Liver (tissue), 9 donors: Measurements from ENCODE around the gene PTBP3. TPM values are rescaled to one million over a fixed set of nuclear protein-coding genes. Genes with fewer than 3 reads are reported as not detected.

Experiments
- DNase-seq: peaks from one replicate; pipeline ENCODE4 v3.0.0-alpha.2; 2017; ENCODE audit warnings: low spot score
- H3K27ac ChIP-seq, 2 donors: one replicate each; pipeline ENCODE4 v1.7.0; 2013; ENCODE audit warnings: inconsistent platforms in 2 of 2, low read length in 2 of 2, control low read depth in 1 of 2, low read depth in 1 of 2, mild to moderate bottlenecking in 1 of 2
- H3K27me3 ChIP-seq, 4 donors: one replicate each; pipeline versions ENCODE4 v1.6.1 to v1.7.0; 2013; ENCODE audit warnings: low read length in 3 of 4, inconsistent platforms in 1 of 4, mild to moderate bottlenecking in 1 of 4, moderate library complexity in 1 of 4; ENCODE audit not compliant: control insufficient read depth in 4 of 4, insufficient read depth in 4 of 4
- H3K36me3 ChIP-seq, 4 donors: one replicate each; pipeline versions ENCODE4 v1.6.1 to v1.7.0; 2013; ENCODE audit warnings: low read length in 3 of 4, mild to moderate bottlenecking in 3 of 4, low read depth in 1 of 4, moderate library complexity in 1 of 4; ENCODE audit not compliant: control insufficient read depth in 4 of 4, insufficient read depth in 3 of 4
- H3K4me1 ChIP-seq, 4 donors: one replicate each; pipeline versions ENCODE4 v1.6.1 to v1.7.0; 2013; ENCODE audit warnings: low read length in 3 of 4, mild to moderate bottlenecking in 3 of 4, moderate library complexity in 1 of 4; ENCODE audit not compliant: control insufficient read depth in 4 of 4, insufficient read depth in 4 of 4
- H3K4me3 ChIP-seq, 3 donors: one replicate each; pipeline versions ENCODE4 v1.6.1 to v1.7.0; 2013; ENCODE audit warnings: low read length in 3 of 3, control low read depth in 1 of 3, low read depth in 1 of 3, mild to moderate bottlenecking in 1 of 3
- H3K9ac ChIP-seq, 2 donors: one replicate each; pipeline ENCODE4 v1.7.0; 2013; ENCODE audit warnings: low read length in 2 of 2, mild to moderate bottlenecking in 2 of 2, moderate library complexity in 2 of 2, control low read depth in 1 of 2, low read depth in 1 of 2
- H3K9me3 ChIP-seq, 4 donors: one replicate each; pipeline versions ENCODE4 v1.6.1 to v1.7.0; 2013; ENCODE audit warnings: low read length in 3 of 4; ENCODE audit not compliant: control insufficient read depth in 4 of 4
- ATF3 ChIP-seq: IDR thresholded peaks from 2 replicates; pipeline ENCODE4 v1.6.1; 2016; ENCODE audit warnings: antibody characterized with exemption
- CTCF ChIP-seq: fragments of 150-350 bp; IDR thresholded peaks from 2 replicates; pipeline ENCODE4 v1.5.1; 2017; ENCODE audit warnings: improper control_type of control experiment, low read depth, low read length; ENCODE audit not compliant: missing input control
- EGR1 ChIP-seq, 2 donors: IDR thresholded peaks; 2 replicates each; pipeline ENCODE4 v1.6.1; 2016 to 2018; ENCODE audit warnings: antibody characterized with exemption in 2 of 2, low read depth in 2 of 2
- FOXA1 ChIP-seq: IDR thresholded peaks from 2 replicates; pipeline ENCODE4 v1.6.1; 2016; ENCODE audit warnings: antibody characterized with exemption
- FOXA2 ChIP-seq: IDR thresholded peaks from 2 replicates; pipeline ENCODE4 v1.6.1; 2016; ENCODE audit warnings: antibody characterized with exemption
- GABPA ChIP-seq, 2 donors: IDR thresholded peaks in 1 of 2; conservative IDR thresholded peaks in 1 of 2; 2 replicates each; pipeline ENCODE4 v1.6.1; 2016; ENCODE audit warnings: antibody characterized with exemption in 2 of 2, mild to moderate bottlenecking in 1 of 2, moderate library complexity in 1 of 2
- HNF4A ChIP-seq, 2 donors: conservative IDR thresholded peaks; 2 replicates each; pipeline ENCODE4 v1.6.1; 2016; ENCODE audit warnings: antibody characterized with exemption in 2 of 2, mild to moderate bottlenecking in 2 of 2
- HNF4G ChIP-seq: IDR thresholded peaks from 2 replicates; pipeline ENCODE4 v1.6.1; 2016; ENCODE audit warnings: antibody characterized with exemption
- JUND ChIP-seq, 2 donors: IDR thresholded peaks; 2 replicates each; pipeline ENCODE4 v1.6.1; 2016; ENCODE audit warnings: antibody characterized with exemption in 2 of 2
- MAX ChIP-seq: IDR thresholded peaks from 2 replicates; pipeline ENCODE4 v1.6.1; 2016; ENCODE audit warnings: antibody characterized with exemption
- NR2F2 ChIP-seq: IDR thresholded peaks from 2 replicates; pipeline ENCODE4 v1.6.1; 2016; ENCODE audit warnings: antibody characterized with exemption
- RAD21 ChIP-seq, 2 donors: IDR thresholded peaks; 2 replicates each; pipeline ENCODE4 v1.6.1; 2016; ENCODE audit warnings: antibody characterized with exemption in 2 of 2, mild to moderate bottlenecking in 2 of 2
- REST ChIP-seq: IDR thresholded peaks from 2 replicates; pipeline ENCODE4 v1.6.1; 2016; ENCODE audit warnings: antibody characterized with exemption, mild to moderate bottlenecking
- RXRA ChIP-seq, 2 donors: IDR thresholded peaks; 2 replicates each; pipeline ENCODE4 v1.6.1; 2017 to 2018; ENCODE audit warnings: antibody characterized with exemption in 2 of 2, mild to moderate bottlenecking in 1 of 2
- SP1 ChIP-seq: IDR thresholded peaks from 2 replicates; pipeline ENCODE4 v1.6.1; 2018; ENCODE audit warnings: antibody characterized with exemption, mild to moderate bottlenecking
- TAF1 ChIP-seq: conservative IDR thresholded peaks from 2 replicates; pipeline ENCODE4 v1.6.1; 2016; ENCODE audit warnings: antibody characterized with exemption, mild to moderate bottlenecking
- YY1 ChIP-seq: IDR thresholded peaks from 2 replicates; pipeline ENCODE4 v1.6.1; 2016; ENCODE audit warnings: antibody characterized with exemption, mild to moderate bottlenecking
- WGBS: extraction: QIAGEN DNeasy Blood & Tissue Kit; methylation state at CpG from one replicate; pipeline ENCODE4 v1.1.7; 2013; 5-methylcytosine and 5-hydroxymethylcytosine counted together
- polyA plus RNA-seq, 2 donors: library from polyadenylated mRNA; stranded (reverse) in 1 of 2; unstranded in 1 of 2; fragments of 200-250 nt in 1 of 2; fragments of >200 nt in 1 of 2; fragmentation: Nextera tagmentation in 1 of 2; extraction: Ambion mirVana in 1 of 2; gene quantifications; one replicate each; pipeline versions ENCODE4 v1.2.1 to v1.2.3, GENCODE V29; 2013 to 2015
- total RNA-seq, 2 donors: library from RNA; depleted of rRNA; stranded (reverse); fragments of >200 nt; gene quantifications; one replicate each; pipeline ENCODE4 v1.2.3, GENCODE V29; 2014
- TF ChIP-seq, protein P1 (sequence below): IDR thresholded peaks from 2 replicates; pipeline ENCODE4 v1.6.1; 2016; ENCODE audit warnings: antibody characterized with exemption
- donor health status: healthy.
- donor health status: healthy.
- donor health status: healthy.
- donor health status: healthy.
- donor health status: healthy.

PTBP3 gene
- total and polyA plus RNA-seq, 4 donors, result 4.3 to 34.1 (median 9.2) TPM

DNA sequence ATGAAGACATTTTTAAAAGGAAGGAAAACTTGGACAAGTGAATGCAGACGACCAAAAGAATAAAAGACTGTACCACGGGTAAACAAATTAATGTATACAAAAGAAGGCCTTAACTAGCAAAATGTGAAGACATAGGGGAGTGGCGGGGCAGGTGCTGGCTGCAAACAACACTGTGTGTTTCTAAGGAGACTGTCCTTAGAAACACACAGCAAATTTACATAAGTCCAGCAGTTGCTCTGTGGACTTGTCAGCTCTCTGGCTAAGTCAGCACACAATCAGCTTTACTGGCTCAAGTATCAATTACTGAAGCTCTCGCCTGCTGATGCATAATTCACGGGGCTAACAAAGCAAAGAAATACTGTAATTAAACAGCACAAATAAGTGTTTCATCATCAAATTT is 24.8 kb downstream of the PTBP3 start:
- WGBS, result 32% methylated on average over 5 of the region's 5 CpGs
- Histone ChIP-seq H3K4me1 (peaks cover 0 to 10% (median 7%) of the 10 kb centered on the region in 4 donors), H3K9me3 (no peaks in the 10 kb centered on the region), H3K4me3 (no peak overlapping the region), H3K27ac (no peak overlapping the region), H3K9ac (no peak overlapping the region), H3K36me3 (no peaks in the 10 kb centered on the region), H3K27me3 (no peaks in the 10 kb centered on the region)
- TF ChIP-seq HNF4A (conservative IDR thresholded peaks at IDR 0.05) (peak; percentile 32 to 39), MAX (no peak), SP1 (peak; percentile 12), RAD21 (IDR thresholded peaks at IDR 0.05) (peak in 1 of 2 donors; percentile 6)
- no peak for DNase-seq

DNA sequence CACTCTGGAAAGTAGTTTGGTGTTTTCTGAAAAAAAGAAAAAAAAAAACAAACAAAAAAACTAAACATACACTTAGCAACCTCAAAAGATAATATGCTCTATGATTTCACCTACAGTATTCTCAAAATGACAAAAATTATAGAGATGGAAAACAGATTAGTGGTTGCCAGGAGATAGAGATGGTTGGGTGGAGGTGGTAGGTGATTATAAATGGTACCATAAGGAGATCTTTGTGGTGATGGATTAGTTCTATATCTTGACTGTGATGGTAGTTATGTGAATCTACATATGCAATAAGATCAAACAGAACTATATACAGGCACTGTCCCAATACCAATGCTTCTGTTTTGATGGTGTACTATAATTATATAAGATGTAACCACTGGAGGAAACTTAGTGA is 32.0 kb downstream of the PTBP3 start:
- H3K36me3 ChIP-seq, result no peaks in the 10 kb centered on the region
- TF ChIP-seq REST, result no peak
- TF ChIP-seq JUND (IDR thresholded peaks at IDR 0.05), result no peak
- TF ChIP-seq YY1, result no peak
- TF ChIP-seq FOXA1, result no peak
- no peak for TF ChIP-seq SP1
- TF ChIP-seq, protein P1, sequence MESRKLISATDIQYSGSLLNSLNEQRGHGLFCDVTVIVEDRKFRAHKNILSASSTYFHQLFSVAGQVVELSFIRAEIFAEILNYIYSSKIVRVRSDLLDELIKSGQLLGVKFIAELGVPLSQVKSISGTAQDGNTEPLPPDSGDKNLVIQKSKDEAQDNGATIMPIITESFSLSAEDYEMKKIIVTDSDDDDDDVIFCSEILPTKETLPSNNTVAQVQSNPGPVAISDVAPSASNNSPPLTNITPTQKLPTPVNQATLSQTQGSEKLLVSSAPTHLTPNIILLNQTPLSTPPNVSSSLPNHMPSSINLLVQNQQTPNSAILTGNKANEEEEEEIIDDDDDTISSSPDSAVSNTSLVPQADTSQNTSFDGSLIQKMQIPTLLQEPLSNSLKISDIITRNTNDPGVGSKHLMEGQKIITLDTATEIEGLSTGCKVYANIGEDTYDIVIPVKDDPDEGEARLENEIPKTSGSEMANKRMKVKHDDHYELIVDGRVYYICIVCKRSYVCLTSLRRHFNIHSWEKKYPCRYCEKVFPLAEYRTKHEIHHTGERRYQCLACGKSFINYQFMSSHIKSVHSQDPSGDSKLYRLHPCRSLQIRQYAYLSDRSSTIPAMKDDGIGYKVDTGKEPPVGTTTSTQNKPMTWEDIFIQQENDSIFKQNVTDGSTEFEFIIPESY, result no peak
- no peak for TF ChIP-seq CTCF
- TF ChIP-seq GABPA (IDR thresholded peaks at IDR 0.05 in 1 of 2, conservative IDR thresholded peaks at IDR 0.05 in 1 of 2), result no peak
- no peak for TF ChIP-seq HNF4A (conservative IDR thresholded peaks at IDR 0.05)
- TF ChIP-seq TAF1, result no peak
- no peak for TF ChIP-seq HNF4G
- no peak for TF ChIP-seq ATF3
- no peak for TF ChIP-seq MAX
- no peak for TF ChIP-seq RAD21 (IDR thresholded peaks at IDR 0.05)
- no peak for TF ChIP-seq FOXA2
- no peak for TF ChIP-seq NR2F2
- no peak for TF ChIP-seq EGR1 (IDR thresholded peaks at IDR 0.05; ENCODE audit: low read depth in 2 of 2)
- no peak for TF ChIP-seq RXRA (IDR thresholded peaks at IDR 0.05)
- no peak for DNase-seq
- H3K9me3 ChIP-seq, result no peaks in the 10 kb centered on the region
- peaks cover 0 to 5% (median 3%) of the 10 kb centered on the region in 4 donors for H3K4me1 ChIP-seq
- no peak overlapping the region for H3K9ac ChIP-seq
- no peak overlapping the region for H3K27ac ChIP-seq
- H3K4me3 ChIP-seq, result no peak overlapping the region
- H3K27me3 ChIP-seq, result no peaks in the 10 kb centered on the region
